T-helper 2 cell treated with Interferon-gamma antibody and Interleukin-4, amounts not matched to agents 100 ng/mL and 5 ng/mL, for 36 hours (primary cell): ENCODE measurements around the gene KRTAP10-1. TPM values are rescaled to one million over a fixed set of nuclear protein-coding genes. Genes with fewer than 3 reads are reported as not detected.

Source experiments
- total RNA-seq: library from RNA; stranded (reverse); gene quantifications from 2 replicates; pipeline ENCODE4 v1.2.3, GENCODE V29; 2022

KRTAP10-1 gene
- total RNA-seq, 1 donor from 2014 or later = not detected

Other genes starting within 250 kb of the KRTAP10-1 start
- 217 and 219 TPM in 2 replicates for gene PFKL, start 240.1 kb downstream of the KRTAP10-1 start, total RNA-seq
- 19.8 and 19.9 TPM in 2 replicates for gene CFAP410, start 200.8 kb downstream of the KRTAP10-1 start, total RNA-seq
- 17.8 and 20.6 TPM in 2 replicates for gene TRPM2, start 186.6 kb downstream of the KRTAP10-1 start, total RNA-seq
- gene LRRC3, start 84.7 kb downstream of the KRTAP10-1 start, total RNA-seq = 3.3 and 3.9 TPM in 2 replicates
- not detected in 2 replicates for gene KRTAP10-2, start 11.3 kb upstream of the KRTAP10-1 start, total RNA-seq
- gene KRTAP10-3, start 18.6 kb upstream of the KRTAP10-1 start, total RNA-seq = not detected in 2 replicates
- not detected in 2 replicates for gene KRTAP10-4, start 33.5 kb upstream of the KRTAP10-1 start, total RNA-seq
- gene KRTAP10-5, start 40.4 kb upstream of the KRTAP10-1 start, total RNA-seq = not detected in 2 replicates
- not detected in 2 replicates for gene KRTAP10-6, start 52.3 kb upstream of the KRTAP10-1 start, total RNA-seq
- gene KRTAP10-7, start 60.4 kb upstream of the KRTAP10-1 start, total RNA-seq = not detected in 2 replicates
- gene KRTAP10-8, start 71.9 kb upstream of the KRTAP10-1 start, total RNA-seq = not detected in 2 replicates
- not detected in 2 replicates for gene KRTAP10-9, start 86.9 kb upstream of the KRTAP10-1 start, total RNA-seq
- not detected in 2 replicates for gene KRTAP10-10, start 97.2 kb upstream of the KRTAP10-1 start, total RNA-seq
- gene KRTAP10-11, start 106.2 kb upstream of the KRTAP10-1 start, total RNA-seq = not detected in 2 replicates
- gene KRTAP12-4, start 114.5 kb upstream of the KRTAP10-1 start, total RNA-seq = not detected in 2 replicates
- gene KRTAP12-3, start 117.7 kb upstream of the KRTAP10-1 start, total RNA-seq = not detected in 2 replicates
- not detected in 2 replicates for gene KRTAP12-2, start 126.7 kb upstream of the KRTAP10-1 start, total RNA-seq
- not detected in 2 replicates for gene KRTAP12-1, start 142.0 kb upstream of the KRTAP10-1 start, total RNA-seq
- gene KRTAP10-12, start 157.0 kb upstream of the KRTAP10-1 start, total RNA-seq = not detected in 2 replicates
- gene TSPEAR, start 171.4 kb upstream of the KRTAP10-1 start, total RNA-seq = not detected in 2 replicates